Osteocyte (in vitro differentiated cells): ENCODE results near the gene TSPAN5. TPM values are rescaled to one million over a fixed set of nuclear protein-coding genes. Genes with fewer than 3 reads are reported as not detected.
A peak's percentile ranks its signal among the peaks of the same experiment; 100 is the strongest.

Experiments
- DNase-seq: peaks from one replicate; pipeline ENCODE4 v3.0.0; 2021; ENCODE audit warnings: mixed read lengths; ENCODE audit not compliant: unreplicated experiment; ENCODE audit errors: extremely low spot score
- H3K27ac Mint-ChIP-seq: one replicate; pipeline ENCODE4 v1.8.0; 2021; ENCODE audit warnings: mild to moderate bottlenecking, mixed read lengths; ENCODE audit not compliant: unreplicated experiment
- H3K27me3 Mint-ChIP-seq: one replicate; pipeline ENCODE4 v1.8.0; 2021; ENCODE audit warnings: mixed read lengths; ENCODE audit not compliant: unreplicated experiment
- H3K36me3 Mint-ChIP-seq: one replicate; pipeline ENCODE4 v1.8.0; 2021; ENCODE audit warnings: mixed read lengths; ENCODE audit not compliant: unreplicated experiment
- H3K4me1 Mint-ChIP-seq: one replicate; pipeline ENCODE4 v1.8.0; 2021; ENCODE audit warnings: mixed read lengths; ENCODE audit not compliant: unreplicated experiment
- H3K4me3 Mint-ChIP-seq: one replicate; pipeline ENCODE4 v1.8.0; 2021; ENCODE audit warnings: mild to moderate bottlenecking, moderate library complexity, mixed read lengths; ENCODE audit not compliant: unreplicated experiment
- H3K9me3 Mint-ChIP-seq: one replicate; pipeline ENCODE4 v1.8.0; 2021; ENCODE audit warnings: mixed read lengths; ENCODE audit not compliant: unreplicated experiment
- total RNA-seq: library from RNA; stranded (reverse); gene quantifications from 2 replicates; pipeline ENCODE4 v1.2.1, GENCODE V29; 2021
- TF ChIP-seq, protein P1 (sequence below): fragments of 200-600 bp; sonication (generic); IDR thresholded peaks from 2 replicates; pipeline ENCODE4 v1.5.0; 2021; ENCODE audit warnings: antibody characterized with exemption, mild to moderate bottlenecking, moderate library complexity

TSPAN5 gene
- total RNA-seq, 1 donor from 2014 or later = 64.2 TPM

DNA sequence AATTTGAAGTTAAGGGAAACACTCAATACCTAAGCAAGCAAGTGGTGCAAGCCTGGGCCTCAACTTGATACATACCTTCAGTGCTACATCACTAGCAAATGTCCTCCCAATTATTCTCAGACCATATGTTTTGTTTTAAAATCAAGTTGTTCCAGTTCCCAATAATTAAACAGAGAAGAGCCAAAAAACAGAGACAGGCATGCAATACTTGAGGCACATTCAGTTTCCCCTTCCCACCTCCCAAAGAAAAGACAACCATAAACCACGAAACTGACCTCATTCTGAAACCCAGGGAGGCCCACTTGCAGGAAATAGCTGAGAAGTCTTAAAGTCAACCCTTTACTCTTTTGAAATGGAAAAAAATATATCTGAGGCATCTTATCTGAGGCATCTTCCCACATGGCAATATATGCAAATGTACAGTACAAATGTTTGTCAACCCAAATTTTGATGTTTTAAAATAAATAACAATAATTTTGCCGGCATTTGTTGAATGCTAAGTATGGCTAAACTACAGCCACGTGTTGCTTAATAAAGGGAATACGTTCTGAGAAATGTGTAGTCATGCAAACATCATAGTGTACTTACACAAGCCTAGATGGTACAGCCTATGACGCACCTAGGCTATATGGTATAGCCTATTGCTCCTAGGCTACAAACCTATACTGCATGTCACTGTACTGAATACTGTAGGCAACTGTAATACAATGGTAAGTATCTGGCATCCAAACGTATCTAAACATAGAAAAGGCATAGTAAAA is 147.5 kb downstream of the TSPAN5 start:
- Mint-ChIP-seq H3K9me3 (no peaks in the 10 kb centered on the region), H3K4me1 (peaks cover 78% of the 10 kb centered on the region), H3K27ac (peak overlapping the region; percentile 86), H3K4me3 (no peak overlapping the region), H3K36me3 (no peaks in the 10 kb centered on the region), H3K27me3 (no peaks in the 10 kb centered on the region)
- TF ChIP-seq, protein P1, sequence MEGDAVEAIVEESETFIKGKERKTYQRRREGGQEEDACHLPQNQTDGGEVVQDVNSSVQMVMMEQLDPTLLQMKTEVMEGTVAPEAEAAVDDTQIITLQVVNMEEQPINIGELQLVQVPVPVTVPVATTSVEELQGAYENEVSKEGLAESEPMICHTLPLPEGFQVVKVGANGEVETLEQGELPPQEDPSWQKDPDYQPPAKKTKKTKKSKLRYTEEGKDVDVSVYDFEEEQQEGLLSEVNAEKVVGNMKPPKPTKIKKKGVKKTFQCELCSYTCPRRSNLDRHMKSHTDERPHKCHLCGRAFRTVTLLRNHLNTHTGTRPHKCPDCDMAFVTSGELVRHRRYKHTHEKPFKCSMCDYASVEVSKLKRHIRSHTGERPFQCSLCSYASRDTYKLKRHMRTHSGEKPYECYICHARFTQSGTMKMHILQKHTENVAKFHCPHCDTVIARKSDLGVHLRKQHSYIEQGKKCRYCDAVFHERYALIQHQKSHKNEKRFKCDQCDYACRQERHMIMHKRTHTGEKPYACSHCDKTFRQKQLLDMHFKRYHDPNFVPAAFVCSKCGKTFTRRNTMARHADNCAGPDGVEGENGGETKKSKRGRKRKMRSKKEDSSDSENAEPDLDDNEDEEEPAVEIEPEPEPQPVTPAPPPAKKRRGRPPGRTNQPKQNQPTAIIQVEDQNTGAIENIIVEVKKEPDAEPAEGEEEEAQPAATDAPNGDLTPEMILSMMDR = no peak
- DNase-seq = no peak

DNA sequence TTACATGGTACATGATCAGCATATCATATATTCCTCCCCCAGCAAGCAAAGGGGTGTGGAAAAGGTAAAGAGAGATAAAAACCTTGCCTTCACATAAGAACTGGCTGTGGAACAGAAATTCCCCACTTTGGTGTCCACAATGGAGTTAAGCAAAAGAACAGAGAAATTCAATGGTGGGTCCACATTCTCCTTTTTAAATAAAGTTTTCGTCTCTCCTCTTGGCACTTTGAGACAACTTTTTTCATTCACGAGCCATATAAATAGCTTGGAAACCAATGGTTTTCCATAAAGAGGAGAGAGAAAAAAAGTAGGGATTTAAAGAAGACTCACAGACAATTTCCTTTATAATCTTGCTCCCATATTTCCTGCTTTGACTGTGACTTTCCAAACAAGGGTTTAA is 148.1 kb downstream of the TSPAN5 start:
- peak overlapping the region; percentile 86 for H3K27ac Mint-ChIP-seq
- TF ChIP-seq, protein P1 = no peak
- no peaks in the 10 kb centered on the region for H3K27me3 Mint-ChIP-seq
- DNase-seq = no peak
- no peaks in the 10 kb centered on the region for H3K9me3 Mint-ChIP-seq
- H3K36me3 Mint-ChIP-seq = peaks cover 2% of the 10 kb centered on the region
- H3K4me1 Mint-ChIP-seq = peaks cover 78% of the 10 kb centered on the region
- peak overlapping the region; percentile 7 for H3K4me3 Mint-ChIP-seq

GRCh38 chr4:98509721-98510120 is 148.7 kb downstream of the TSPAN5 start:
- Mint-ChIP-seq H3K4me1 (peaks cover 75% of the 10 kb centered on the region), H3K4me3 (peak overlapping the region; percentile 53), H3K27me3 (no peaks in the 10 kb centered on the region), H3K27ac (peak overlapping the region; percentile 86), H3K9me3 (no peaks in the 10 kb centered on the region), H3K36me3 (peaks cover 7% of the 10 kb centered on the region)
- no peak for DNase-seq
- TF ChIP-seq, protein P1 = no peak

GRCh38 chr4:98508829-98509598 is 149.4 kb downstream of the TSPAN5 start:
- peaks cover 70% of the 10 kb centered on the region for H3K4me1 Mint-ChIP-seq
- peak overlapping the region; percentile 86 for H3K27ac Mint-ChIP-seq

More at GRCh38 chr4:98508829-98509598, 149.4 kb downstream of the TSPAN5 start:
- DNase-seq = no peak
- no peaks in the 10 kb centered on the region for H3K27me3 Mint-ChIP-seq
- peak overlapping the region; percentile 53 for H3K4me3 Mint-ChIP-seq
- H3K9me3 Mint-ChIP-seq = no peaks in the 10 kb centered on the region
- TF ChIP-seq, protein P1 = no peak
- H3K36me3 Mint-ChIP-seq = peaks cover 9% of the 10 kb centered on the region
